Measurements from ENCODE around the gene TRUB1. TPM values are rescaled to one million over a fixed set of nuclear protein-coding genes. Genes with fewer than 3 reads are reported as not detected.

TRUB1 gene
- total RNA-seq, 6 donors from 2014 or later: 10.1 to 68.0 (median 15.0) TPM

DNA sequence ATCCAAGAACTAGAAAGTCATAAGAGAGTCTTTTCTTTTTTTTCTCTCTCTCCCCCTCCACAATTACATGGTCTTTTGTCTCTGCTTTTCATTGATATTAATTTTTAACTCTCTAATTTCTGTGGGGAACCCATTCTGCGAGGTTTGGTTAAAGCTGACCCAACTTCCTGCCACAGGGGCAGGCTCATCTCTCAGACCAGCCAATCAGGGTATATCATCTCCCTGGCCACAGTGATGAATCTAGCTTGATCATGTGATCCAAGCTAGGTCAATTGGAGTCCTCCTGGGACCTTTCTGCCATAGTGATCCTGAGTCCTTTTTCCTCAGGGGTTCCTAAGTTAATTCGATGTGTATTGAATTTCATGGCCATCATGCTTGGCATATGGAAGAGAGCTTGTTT, 38.0 kb upstream of the TRUB1 start:
- WGBS, 2 donors: 93 to 94% methylated on average over 2 of the region's 2 CpGs
- H3K36me3 ChIP-seq: no peaks in the 10 kb centered on the region
- H3K27ac ChIP-seq: no peak overlapping the region
- H3K9me3 ChIP-seq: no peaks in the 10 kb centered on the region
- no peak for DNase-seq
- no peak for ATAC-seq (ENCODE audit: low FRiP score in 2 of 2)
- H3K27me3 ChIP-seq: no peaks in the 10 kb centered on the region
- no peaks in the 10 kb centered on the region for H3K4me1 ChIP-seq
- H3K4me3 ChIP-seq: no peak overlapping the region
- TF ChIP-seq CTCF (IDR thresholded peaks at IDR 0.05) (no peak), POLR2A (IDR thresholded peaks at IDR 0.05) (no peak), POLR2AphosphoS5 (IDR thresholded peaks at IDR 0.05) (no peak), EP300 (IDR thresholded peaks at IDR 0.05) (no peak)

DNA sequence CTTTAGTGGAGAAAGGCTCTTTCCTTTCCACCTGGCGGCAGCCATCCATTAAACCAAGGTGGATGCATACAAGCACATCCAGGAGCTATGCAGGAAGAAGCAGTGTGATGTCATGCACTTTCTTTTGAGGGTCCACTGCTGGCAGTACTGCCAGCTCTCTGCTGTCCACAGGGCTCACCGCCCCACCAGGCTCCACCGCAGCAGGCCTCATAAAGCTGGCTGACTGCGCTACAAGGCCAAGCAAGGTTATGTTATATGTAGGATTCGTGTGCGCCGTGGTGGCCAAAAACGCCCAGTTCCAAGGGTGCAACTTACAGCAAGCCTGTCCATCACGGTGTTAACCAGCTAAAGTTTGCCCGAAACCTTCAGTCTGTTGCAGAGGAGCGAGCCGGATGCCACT, 37.3 kb upstream of the TRUB1 start:
- no peaks in the 10 kb centered on the region for H3K9me3 ChIP-seq
- H3K36me3 ChIP-seq: no peaks in the 10 kb centered on the region
- H3K4me3 ChIP-seq: no peak overlapping the region
- WGBS, 2 donors: 93 to 97% methylated on average over 11 to 12 of the region's 12 CpGs
- H3K27me3 ChIP-seq: no peaks in the 10 kb centered on the region
- ATAC-seq (ENCODE audit: low FRiP score in 2 of 2): no peak
- TF ChIP-seq EP300 (IDR thresholded peaks at IDR 0.05) (no peak), POLR2A (IDR thresholded peaks at IDR 0.05) (no peak), POLR2AphosphoS5 (IDR thresholded peaks at IDR 0.05) (no peak), CTCF (IDR thresholded peaks at IDR 0.05) (no peak)
- DNase-seq: peak in 1 of 2 donors; percentile 52
- no peak overlapping the region for H3K27ac ChIP-seq
- H3K4me1 ChIP-seq: no peaks in the 10 kb centered on the region

DNA sequence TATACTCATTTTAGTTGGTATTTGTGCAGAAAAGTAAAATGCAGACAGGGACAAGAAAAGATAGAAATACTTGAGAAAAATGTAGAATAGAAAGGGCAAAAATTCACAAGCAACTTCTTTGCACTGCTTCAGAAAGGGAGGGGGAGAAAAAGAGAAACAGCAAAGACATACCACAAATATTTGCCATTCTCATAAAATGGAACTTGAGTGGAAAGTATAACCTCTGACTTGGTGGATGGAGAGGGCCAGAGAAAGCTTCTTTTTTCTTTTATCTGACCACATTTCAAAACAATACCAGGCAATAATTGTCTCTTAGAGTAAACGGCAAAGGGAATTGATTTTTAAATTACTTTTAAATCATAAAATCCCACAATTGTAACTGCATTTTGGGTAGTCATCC, 35.8 kb upstream of the TRUB1 start:
- H3K36me3 ChIP-seq: no peaks in the 10 kb centered on the region
- DNase-seq (no peak), ATAC-seq (ENCODE audit: low FRiP score in 2 of 2) (no peak)
- TF ChIP-seq CTCF (IDR thresholded peaks at IDR 0.05) (no peak), EP300 (IDR thresholded peaks at IDR 0.05) (no peak)
- WGBS, 2 donors: 62 to 63% methylated on average over 1 of the region's 1 CpG
- no peak overlapping the region for H3K4me3 ChIP-seq
- no peak overlapping the region for H3K27ac ChIP-seq
- no peaks in the 10 kb centered on the region for H3K4me1 ChIP-seq
- H3K27me3 ChIP-seq: no peaks in the 10 kb centered on the region
- no peaks in the 10 kb centered on the region for H3K9me3 ChIP-seq

DNA sequence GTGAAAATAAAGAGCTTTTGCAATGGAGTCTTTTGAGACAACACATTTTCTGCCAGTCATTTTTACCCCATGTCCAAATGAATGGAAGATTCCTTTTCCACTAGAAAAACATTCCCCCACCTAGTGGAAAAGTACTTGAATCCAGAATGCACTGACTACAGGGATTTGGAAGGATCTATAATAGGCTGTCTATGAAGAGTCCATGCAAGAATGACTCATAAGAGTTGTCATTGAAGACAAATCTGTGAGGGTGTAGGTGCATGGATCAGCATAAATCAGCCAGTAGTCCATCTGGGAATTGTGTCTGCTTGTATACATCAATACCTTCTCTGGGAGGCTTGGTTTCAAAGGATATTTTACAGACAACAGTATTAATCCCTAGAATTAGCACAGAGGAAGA, 32.5 kb upstream of the TRUB1 start:
- H3K4me1 ChIP-seq: no peaks in the 10 kb centered on the region
- H3K27me3 ChIP-seq: no peaks in the 10 kb centered on the region
- H3K4me3 ChIP-seq: no peak overlapping the region
- DNase-seq (no peak), ATAC-seq (ENCODE audit: low FRiP score in 2 of 2) (peak in 1 of 2 donors; percentile 78)
- no peaks in the 10 kb centered on the region for H3K36me3 ChIP-seq
- H3K27ac ChIP-seq: no peak overlapping the region
- no peaks in the 10 kb centered on the region for H3K9me3 ChIP-seq
- TF ChIP-seq EP300 (IDR thresholded peaks at IDR 0.05) (no peak), POLR2AphosphoS5 (IDR thresholded peaks at IDR 0.05) (no peak), CTCF (IDR thresholded peaks at IDR 0.05) (no peak), POLR2A (IDR thresholded peaks at IDR 0.05) (no peak)

- Histone ChIP-seq H3K4me3 (no peak overlapping the region), H3K27ac (no peak overlapping the region), H3K36me3 (no peaks in the 10 kb centered on the region), H3K27me3 (no peaks in the 10 kb centered on the region), H3K4me1 (no peaks in the 10 kb centered on the region), H3K9me3 (no peaks in the 10 kb centered on the region)
- ATAC-seq (ENCODE audit: low FRiP score in 2 of 2): no peak
- WGBS, 2 donors: 85 to 86% methylated on average over 3 of the region's 3 CpGs
- TF ChIP-seq EP300 (IDR thresholded peaks at IDR 0.05): no peak
- DNase-seq: no peak
Observed at GRCh38 chr10:114906981-114907380, 31.0 kb upstream of the TRUB1 start.
